Measurements from ENCODE around the gene CFAP20.

DNA sequence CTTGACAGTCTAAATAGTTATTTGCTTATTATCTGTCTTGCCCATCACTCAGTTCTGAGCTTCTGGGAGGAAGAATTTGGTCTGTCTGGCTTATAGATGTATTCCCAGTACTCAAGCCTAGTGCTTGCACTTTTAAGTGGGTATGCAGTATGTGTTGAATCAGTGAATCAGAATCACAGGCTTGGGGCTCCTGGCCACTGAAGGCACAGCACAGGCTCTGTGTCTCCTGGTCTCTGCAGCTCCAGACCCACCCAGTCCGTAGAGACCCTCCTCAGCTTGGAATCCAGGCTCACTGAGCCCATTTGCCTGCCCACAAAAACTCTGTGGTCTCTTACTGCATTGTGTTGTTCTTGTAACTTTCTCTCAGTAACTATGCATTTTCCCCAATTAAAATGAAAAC, 19.3 kb upstream of the CFAP20 start:
- no peak for TF ChIP-seq CTCF (conservative IDR thresholded peaks at IDR 0.05; ENCODE audit: low read depth, low read length)
- TF ChIP-seq EZH2 (IDR thresholded peaks at IDR 0.05; ENCODE audit: borderline replicate concordance, low read depth, low read length, poor library complexity, severe bottlenecking): no peak

Measured in A673 (cell line).